ENCODE measurements around the gene RANBP3. TPM values are rescaled to one million over a fixed set of nuclear protein-coding genes. Genes with fewer than 3 reads are reported as not detected.

Gene RANBP3
- total and polyA plus RNA-seq, 2 experiments from 2014 or later, result 41.8 to 50.0 TPM

DNA sequence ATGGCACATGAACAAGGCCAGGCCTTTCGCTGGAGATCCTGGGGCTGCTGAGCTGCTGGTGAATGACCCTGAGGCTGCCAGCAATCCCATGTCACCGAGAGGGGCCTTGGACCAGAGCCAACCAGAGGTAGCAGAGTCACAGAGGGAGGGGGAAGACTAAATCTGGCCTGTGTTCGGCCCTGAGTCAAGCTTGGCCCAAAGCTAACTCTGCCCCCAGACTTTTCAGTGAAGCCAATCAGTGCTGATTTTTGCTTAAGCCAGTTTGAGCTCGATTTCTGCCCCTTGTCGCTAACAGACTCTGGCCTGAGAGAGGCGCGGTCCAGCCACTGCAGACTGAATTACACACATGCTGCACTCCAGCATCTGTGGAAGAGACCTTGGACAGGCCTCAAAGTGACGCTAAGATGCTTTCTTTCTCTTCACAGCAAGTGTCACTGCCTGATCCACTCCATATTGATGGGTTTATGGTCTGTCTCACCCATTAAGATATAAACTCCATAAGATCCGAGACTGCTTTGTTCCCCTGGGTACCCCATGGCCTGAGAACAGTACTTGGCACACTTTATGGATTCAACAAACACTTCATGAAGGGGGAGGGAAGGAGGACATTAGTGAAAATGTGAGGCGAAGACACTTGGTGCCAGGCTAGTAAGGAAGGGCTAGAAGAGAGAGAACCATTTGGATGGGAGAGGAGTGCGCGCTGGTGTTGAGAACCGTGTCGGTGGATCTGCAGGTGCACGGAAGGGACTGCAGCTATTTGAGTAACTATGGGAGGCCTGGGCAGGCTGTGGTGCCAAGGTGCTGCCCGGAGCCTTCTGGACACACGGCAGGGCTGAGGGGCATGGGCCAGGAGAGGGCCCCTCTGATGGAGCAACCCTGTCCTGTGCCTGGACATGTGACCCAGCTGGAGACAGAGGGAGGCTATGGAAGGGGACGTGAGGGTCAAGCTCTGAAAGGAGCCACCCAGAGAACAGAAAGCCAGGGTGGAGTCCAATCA is 17.6 kb downstream of the RANBP3 start:
- Histone ChIP-seq H3K27me3 (replicated peaks; ENCODE audit: insufficient read depth) (no peaks in the 10 kb centered on the region), H3K4me2 (ENCODE audit: unreplicated experiment) (no peak overlapping the region), H3K9me3 (ENCODE audit: low read depth) (no peaks in the 10 kb centered on the region), H4K20me1 (ENCODE audit: insufficient read depth) (peaks cover 4% of the 10 kb centered on the region; the same call in 1 of the 2 replicates), H3K9ac (no peak overlapping the region), H3K4me3 (no peak overlapping the region), H3F3A (ENCODE audit: insufficient read depth) (peaks cover 26% of the 10 kb centered on the region), H3K9me2 (ENCODE audit: insufficient read depth) (no peaks in the 10 kb centered on the region), H3K36me3 (ENCODE audit: low read depth) (no peaks in the 10 kb centered on the region), H3K4me1 (ENCODE audit: insufficient read depth) (peaks cover 19% of the 10 kb centered on the region), H3K79me2 (ENCODE audit: insufficient read depth) (peaks cover 100% of the 10 kb centered on the region), H2AFZ (no peak overlapping the region), H3K27ac (no peak overlapping the region)
- no peak for DNase-seq
- 76 to 78% methylated on average over 18 of the region's 18 CpGs for WGBS, 2 experiments (ENCODE audit: low coverage in 1 of 2, low lambda C conversion rate in 2 of 2, missing lambda C conversion rate in 2 of 2)
- in situ Hi-C loops (cut with MboI), result no loop called here
- TF ChIP-seq EZH2phosphoT487 (IDR thresholded peaks at IDR 0.05; ENCODE audit: insufficient read depth, low read depth), result no peak
- no peak for TF ChIP-seq EZH2 (IDR thresholded peaks at IDR 0.05; ENCODE audit: insufficient read depth, poor library complexity, severe bottlenecking)

DNA sequence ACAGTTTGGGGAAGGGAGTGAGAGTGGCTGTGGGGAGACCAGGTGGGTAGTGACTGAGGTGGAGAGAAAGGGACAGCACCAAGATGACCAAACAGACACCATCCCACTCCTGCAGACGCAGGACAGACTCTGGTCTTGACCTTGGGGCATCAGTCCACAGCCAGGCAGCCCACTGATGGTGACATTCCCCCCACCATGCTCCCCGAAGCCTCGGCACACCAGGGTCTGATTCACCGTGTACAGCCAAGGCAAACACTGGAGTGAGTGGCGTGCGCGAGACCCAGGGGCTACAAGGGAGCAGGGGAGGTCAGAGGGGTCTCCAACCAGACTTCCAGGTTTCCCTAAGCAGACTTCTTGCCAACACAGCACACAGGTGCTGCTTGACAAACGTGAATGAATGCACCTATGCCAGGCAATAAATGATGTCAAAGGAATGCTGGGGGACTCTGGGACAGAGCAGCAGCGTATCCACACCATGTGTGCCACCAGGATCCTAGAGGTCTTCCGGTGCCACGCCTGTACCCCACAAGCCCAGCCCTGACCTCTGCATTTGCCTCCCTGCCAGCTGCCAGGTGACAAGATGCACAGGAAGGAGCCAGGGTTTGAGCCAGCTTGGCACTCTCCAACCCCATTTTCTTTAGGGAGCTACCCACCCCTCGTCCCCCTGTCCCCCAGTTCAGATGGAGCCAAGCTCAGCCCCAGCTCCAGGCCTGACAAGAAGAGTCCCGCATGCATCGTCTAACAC is 18.5 kb downstream of the RANBP3 start:
- Histone ChIP-seq H3K9me3 (ENCODE audit: low read depth) (no peaks in the 10 kb centered on the region), H3F3A (ENCODE audit: insufficient read depth) (peaks cover 34% of the 10 kb centered on the region), H3K4me3 (no peak overlapping the region), H3K27ac (no peak overlapping the region), H3K9me2 (ENCODE audit: insufficient read depth) (no peaks in the 10 kb centered on the region), H3K36me3 (ENCODE audit: low read depth) (no peaks in the 10 kb centered on the region), H3K9ac (no peak overlapping the region), H3K4me2 (ENCODE audit: unreplicated experiment) (no peak overlapping the region), H2AFZ (no peak overlapping the region), H3K27me3 (replicated peaks; ENCODE audit: insufficient read depth) (no peaks in the 10 kb centered on the region), H4K20me1 (ENCODE audit: insufficient read depth) (peaks cover 4% of the 10 kb centered on the region; the same call in 1 of the 2 replicates), H3K4me1 (ENCODE audit: insufficient read depth) (peaks cover 27% of the 10 kb centered on the region), H3K79me2 (ENCODE audit: insufficient read depth) (peaks cover 100% of the 10 kb centered on the region)
- no peak for DNase-seq
- TF ChIP-seq EZH2phosphoT487 (IDR thresholded peaks at IDR 0.05; ENCODE audit: insufficient read depth, low read depth) (no peak), EZH2 (IDR thresholded peaks at IDR 0.05; ENCODE audit: insufficient read depth, poor library complexity, severe bottlenecking) (no peak)
- 88 to 89% methylated on average over 14 of the region's 14 CpGs for WGBS, 2 experiments (ENCODE audit: low coverage in 1 of 2, low lambda C conversion rate in 2 of 2, missing lambda C conversion rate in 2 of 2)
- in situ Hi-C loops (cut with MboI), result no loop called here

DNA sequence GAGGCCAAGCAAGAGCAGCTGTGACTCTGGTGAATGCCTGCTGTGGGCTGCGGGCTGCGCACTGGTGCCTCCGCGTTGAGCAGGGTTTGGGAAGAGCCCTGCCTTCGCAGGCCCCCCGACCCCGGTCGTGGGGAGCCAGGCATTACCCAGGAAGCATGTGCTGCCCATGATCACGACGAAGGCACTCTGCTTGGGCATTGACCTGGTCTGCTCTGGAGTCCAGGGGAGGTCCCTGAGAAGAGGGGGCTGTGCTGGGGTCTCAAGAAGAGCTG is 19.2 kb downstream of the RANBP3 start:
- WGBS, 2 experiments (ENCODE audit: low coverage in 1 of 2, low lambda C conversion rate in 2 of 2, missing lambda C conversion rate in 2 of 2), result 93 to 98% methylated on average over 10 of the region's 10 CpGs
- no peak for TF ChIP-seq EZH2 (IDR thresholded peaks at IDR 0.05; ENCODE audit: insufficient read depth, poor library complexity, severe bottlenecking)
- TF ChIP-seq EZH2phosphoT487 (IDR thresholded peaks at IDR 0.05; ENCODE audit: insufficient read depth, low read depth), result no peak
- no peaks in the 10 kb centered on the region for H3K36me3 ChIP-seq (ENCODE audit: low read depth)
- H3K4me3 ChIP-seq, result no peak overlapping the region
- DNase-seq, result no peak
- H3F3A ChIP-seq (ENCODE audit: insufficient read depth), result peaks cover 40% of the 10 kb centered on the region
- H2AFZ ChIP-seq, result no peak overlapping the region
- no peak overlapping the region for H3K9ac ChIP-seq
- H3K9me2 ChIP-seq (ENCODE audit: insufficient read depth), result no peaks in the 10 kb centered on the region
- peaks cover 100% of the 10 kb centered on the region for H3K79me2 ChIP-seq (ENCODE audit: insufficient read depth)
- no peaks in the 10 kb centered on the region for H3K9me3 ChIP-seq (ENCODE audit: low read depth)
- peaks cover 34% of the 10 kb centered on the region for H3K4me1 ChIP-seq (ENCODE audit: insufficient read depth)
- no peaks in the 10 kb centered on the region for H3K27me3 ChIP-seq (replicated peaks; ENCODE audit: insufficient read depth)
- in situ Hi-C loops (cut with MboI), result no loop called here
- H3K4me2 ChIP-seq (ENCODE audit: unreplicated experiment), result no peak overlapping the region
- peaks cover 4% of the 10 kb centered on the region; the same call in 1 of the 2 replicates for H4K20me1 ChIP-seq (ENCODE audit: insufficient read depth)
- no peak overlapping the region for H3K27ac ChIP-seq

DNA sequence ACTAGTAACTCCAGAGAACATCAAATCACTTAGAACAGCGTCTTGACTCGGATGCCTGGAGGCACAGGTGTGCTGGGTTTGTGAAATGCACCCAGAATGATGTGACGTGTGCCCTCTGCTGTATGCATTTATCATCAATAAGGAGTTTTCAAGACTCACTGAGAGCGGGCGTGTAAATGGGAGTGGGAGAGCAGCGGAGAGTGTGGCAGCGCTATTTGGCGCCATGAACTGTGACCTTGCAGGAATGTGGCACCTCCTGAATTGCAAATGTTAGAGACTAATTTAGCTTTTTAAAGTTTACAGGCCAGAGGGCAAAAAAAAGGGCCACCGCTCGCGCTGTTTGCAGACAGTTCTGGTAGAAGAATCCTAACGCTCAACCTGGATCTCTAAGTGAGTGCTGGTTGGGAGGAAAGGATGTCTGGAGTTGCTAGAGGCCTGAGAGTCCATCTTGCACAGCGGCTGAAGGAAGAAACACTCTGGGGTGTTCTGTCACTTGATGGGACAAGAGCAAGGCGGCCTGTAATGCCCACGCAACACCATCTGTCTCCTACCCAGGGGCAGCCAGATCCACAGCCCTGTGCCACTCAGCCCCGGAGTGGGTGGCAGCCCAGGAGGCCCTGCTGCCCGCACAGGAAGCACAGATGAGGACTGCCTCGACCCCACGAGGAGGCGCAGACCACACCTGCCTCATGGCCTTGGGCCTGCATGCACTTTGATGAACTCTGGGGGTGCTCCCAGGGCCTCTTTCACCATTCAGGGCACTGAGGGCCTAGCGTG is 19.7 kb downstream of the RANBP3 start:
- Histone ChIP-seq H2AFZ (no peak overlapping the region), H4K20me1 (ENCODE audit: insufficient read depth) (peaks cover 4% of the 10 kb centered on the region; the same call in 1 of the 2 replicates), H3K9me3 (ENCODE audit: low read depth) (no peaks in the 10 kb centered on the region), H3K4me1 (ENCODE audit: insufficient read depth) (peaks cover 39% of the 10 kb centered on the region), H3K36me3 (ENCODE audit: low read depth) (no peaks in the 10 kb centered on the region), H3K27me3 (replicated peaks; ENCODE audit: insufficient read depth) (no peaks in the 10 kb centered on the region), H3K27ac (no peak overlapping the region), H3K9ac (no peak overlapping the region), H3K4me2 (ENCODE audit: unreplicated experiment) (no peak overlapping the region), H3K79me2 (ENCODE audit: insufficient read depth) (peaks cover 100% of the 10 kb centered on the region), H3K9me2 (ENCODE audit: insufficient read depth) (no peaks in the 10 kb centered on the region), H3K4me3 (no peak overlapping the region), H3F3A (ENCODE audit: insufficient read depth) (peaks cover 45% of the 10 kb centered on the region)
- TF ChIP-seq EZH2 (IDR thresholded peaks at IDR 0.05; ENCODE audit: insufficient read depth, poor library complexity, severe bottlenecking), result no peak
- no peak for TF ChIP-seq EZH2phosphoT487 (IDR thresholded peaks at IDR 0.05; ENCODE audit: insufficient read depth, low read depth)
- in situ Hi-C loops (cut with MboI), result no loop called here
- no peak for DNase-seq
- WGBS, 2 experiments (ENCODE audit: low coverage in 1 of 2, low lambda C conversion rate in 2 of 2, missing lambda C conversion rate in 2 of 2), result 91% methylated on average over 21 of the region's 21 CpGs
